Upper lobe of right lung (tissue), 1 donor: ENCODE measurements around the gene RUNDC1. TPM values are rescaled to one million over a fixed set of nuclear protein-coding genes. Genes with fewer than 3 reads are reported as not detected.
"Not testable (repeated sequence)": the region's sequence is repeated elsewhere in the genome, so short reads cannot be mapped to it uniquely, and the experiment has no call there.

Experiments
- ATAC-seq: fragments of 200-7000 bp; cut with Tn5 transposase; one replicate; pipeline ENCODE4 v1.9.1; 2020; ENCODE audit warnings: mild to moderate bottlenecking, moderate library complexity
- DNase-seq: peaks from one replicate; pipeline ENCODE4 v3.0.0-alpha.2; 2020
- H3K27ac ChIP-seq: fragments of 200-600 bp; one replicate; pipeline ENCODE4 v1.8.0; 2022
- H3K27me3 ChIP-seq: fragments of 200-600 bp; one replicate; pipeline ENCODE4 v1.8.0; 2022; ENCODE audit warnings: mild to moderate bottlenecking
- H3K36me3 ChIP-seq: fragments of 200-600 bp; one replicate; pipeline ENCODE4 v1.8.0; 2022
- H3K4me1 ChIP-seq: fragments of 200-600 bp; one replicate; pipeline ENCODE4 v1.8.0; 2022
- H3K4me3 ChIP-seq: fragments of 200-600 bp; one replicate; pipeline ENCODE4 v1.8.0; 2022; ENCODE audit warnings: mild to moderate bottlenecking
- H3K9me3 ChIP-seq: fragments of 200-600 bp; one replicate; pipeline ENCODE4 v1.8.0; 2022
- CTCF ChIP-seq: fragments of 200-600 bp; IDR thresholded peaks from one replicate; pipeline ENCODE4 v1.8.0; 2022; ENCODE audit warnings: antibody characterized with exemption
- intact Hi-C: fragments of 100-400 bp; cut with DNase I; formaldehyde crosslinking; loops from one replicate; pipeline ENCODE4 v1.11.0; 2022
- total RNA-seq: library from RNA; stranded (reverse); fragmentation: NEBNext Ultra II Directional; extraction: Animal tissue kit (Norgen Biotek cat#: 25700); gene quantifications from one replicate; pipeline ENCODE4 v1.2.1, GENCODE V29; 2021
- donor health status: DM: no; HTN: yes; CAD: no; lungs with severe emphysema.

The RUNDC1 gene
- total RNA-seq, 1 donor from 2014 or later: 14.4 TPM

DNA sequence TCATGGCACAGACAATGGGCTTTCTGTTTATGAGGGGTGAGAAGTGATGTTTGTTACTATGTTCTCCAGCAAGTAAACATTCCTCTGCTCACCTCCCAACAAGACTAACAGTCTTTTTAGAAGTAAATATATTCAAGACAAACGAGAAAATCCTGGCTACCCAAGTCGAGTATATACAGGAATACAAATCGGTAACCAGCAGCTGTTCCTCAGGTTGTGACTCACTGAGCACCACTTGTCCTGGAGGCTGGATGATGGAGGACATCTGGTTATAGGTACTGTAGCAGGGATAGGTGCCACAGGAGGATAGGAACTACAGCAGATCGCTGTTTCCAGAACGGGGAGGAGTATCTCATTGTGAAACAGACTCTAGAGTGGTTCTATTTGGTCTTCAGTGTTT lies 12.5 kb downstream of the RUNDC1 start:
- no peak overlapping the region for H3K4me3 ChIP-seq
- no peaks in the 10 kb centered on the region for H3K27me3 ChIP-seq
- no peak for DNase-seq
- no peaks in the 10 kb centered on the region for H3K9me3 ChIP-seq
- no peak for TF ChIP-seq CTCF
- peaks cover 6% of the 10 kb centered on the region for H3K4me1 ChIP-seq
- no peak overlapping the region for H3K27ac ChIP-seq
- H3K36me3 ChIP-seq: peaks cover 57% of the 10 kb centered on the region
- ATAC-seq: no peak
- intact Hi-C loops: no loop called here

DNA sequence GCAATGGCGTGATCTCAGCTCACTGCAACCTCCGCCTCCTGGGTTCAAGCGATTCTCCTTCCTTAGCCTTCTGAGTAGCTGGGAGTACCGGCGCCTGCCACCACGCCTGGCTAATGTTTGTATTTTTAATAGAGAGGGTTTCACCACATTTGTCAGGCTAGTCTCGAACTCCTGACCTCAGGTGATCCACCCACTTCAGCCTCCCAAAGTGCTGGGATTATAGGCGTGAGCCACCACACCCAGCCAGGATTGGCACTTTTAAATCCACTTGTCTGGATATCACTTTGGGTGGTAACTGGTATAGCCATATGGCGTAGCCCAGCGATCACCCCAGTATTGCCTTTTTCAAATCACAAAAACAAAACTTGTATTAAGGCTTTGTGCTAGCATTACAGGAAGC lies 13.5 kb downstream of the RUNDC1 start:
- peaks cover 47% of the 10 kb centered on the region for H3K36me3 ChIP-seq
- ATAC-seq: not testable (repeated sequence)

DNA sequence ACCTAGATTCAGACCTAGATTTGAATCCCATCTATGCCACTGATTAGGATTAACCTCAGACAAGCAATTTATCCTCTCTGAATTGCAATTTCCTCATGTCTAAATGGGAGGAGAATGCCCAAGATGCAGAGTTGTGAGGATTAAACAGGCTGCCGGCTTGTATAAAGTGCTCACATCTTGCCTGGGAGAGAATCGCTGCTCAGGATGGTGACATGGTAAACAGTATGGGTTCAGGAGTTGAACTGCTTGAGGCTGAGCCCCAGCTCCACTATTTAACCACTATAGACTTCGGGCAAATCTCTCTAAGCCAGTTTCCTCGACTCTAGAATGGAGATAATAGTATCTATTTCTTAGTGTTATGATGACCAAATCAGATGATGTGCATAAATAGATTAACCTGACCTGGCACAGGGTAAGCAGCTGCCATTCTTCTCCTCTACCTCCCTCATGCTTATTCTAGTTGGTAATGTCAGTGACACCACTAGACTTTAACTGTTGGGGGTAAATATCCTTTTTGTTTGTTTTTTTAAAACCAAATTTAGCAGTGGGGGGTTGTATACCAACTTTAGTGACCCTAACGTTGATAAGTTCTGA lies 17.1 kb downstream of the RUNDC1 start:
- Histone ChIP-seq H3K27ac (peak overlapping the region; percentile 72), H3K9me3 (no peaks in the 10 kb centered on the region), H3K4me3 (peak overlapping the region; percentile 91), H3K36me3 (peaks cover 40% of the 10 kb centered on the region), H3K4me1 (peaks cover 31% of the 10 kb centered on the region), H3K27me3 (no peaks in the 10 kb centered on the region)
- TF ChIP-seq CTCF: no peak
- ATAC-seq (no peak), DNase-seq (no peak)
- intact Hi-C loops: no loop called here

More for the DNA sequence above, 13.5 kb downstream of the RUNDC1 start:
- H3K4me1 ChIP-seq, H3K27me3 ChIP-seq, H3K4me3 ChIP-seq, H3K9me3 ChIP-seq, H3K27ac ChIP-seq, DNase-seq, intact Hi-C loops: not testable (repeated sequence)

DNA sequence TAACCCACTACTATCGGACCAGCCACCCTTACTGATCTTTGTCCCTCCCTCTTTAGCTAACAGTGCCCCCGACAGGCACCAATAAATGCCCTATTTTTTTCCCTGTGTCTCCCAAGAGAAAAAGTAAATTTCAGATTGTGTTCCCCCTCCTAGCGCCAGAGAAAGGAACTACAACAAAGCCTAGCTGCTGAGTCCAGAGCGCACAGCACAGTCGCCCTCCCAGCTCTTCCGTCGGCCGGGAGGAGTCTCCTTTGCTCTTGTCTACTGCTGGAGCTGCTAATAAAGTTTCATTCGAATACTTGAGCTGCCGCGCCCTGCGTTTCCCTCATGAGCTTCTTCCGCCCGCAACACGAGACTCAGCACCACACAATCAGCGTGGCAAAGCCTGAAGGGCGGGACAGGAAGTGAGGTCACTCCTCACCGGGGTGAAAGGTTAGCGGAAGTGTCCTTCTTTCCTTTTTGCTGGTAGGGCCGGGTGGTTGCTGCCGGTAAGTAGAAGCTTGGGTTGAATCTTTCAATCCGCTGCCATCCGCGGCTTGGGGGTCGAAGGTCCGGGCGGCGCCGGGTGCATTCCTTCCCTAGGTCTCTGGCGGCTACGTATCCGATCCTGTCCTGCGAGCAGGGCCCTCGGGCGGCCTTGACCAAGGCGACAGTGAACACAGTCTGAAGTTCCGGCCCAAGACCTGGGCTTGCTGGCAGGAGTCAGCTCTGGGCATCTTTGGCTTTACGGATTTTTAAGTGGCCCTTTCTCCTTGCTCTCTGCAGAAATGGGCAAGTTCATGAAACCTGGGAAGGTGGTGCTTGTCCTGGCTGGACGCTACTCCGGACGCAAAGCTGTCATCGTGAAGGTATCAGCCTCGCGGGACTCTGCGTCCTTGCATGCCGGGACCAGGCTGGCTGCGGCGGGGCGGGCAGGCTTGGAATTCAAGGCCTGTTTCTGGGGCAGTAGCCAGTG lies 17.9 kb downstream of the RUNDC1 start, which contains the start of gene RPL27:
TSS of gene RPL27 (plus strand) at position 436 of the 955 bp plus-strand sequence. CDS start at position 768, 332 bp downstream.
- intact Hi-C loops: no loop called here
- peak; percentile 93 for TF ChIP-seq CTCF
- peaks cover 31% of the 10 kb centered on the region for H3K4me1 ChIP-seq

GRCh38 chr17:42999003-42999525 lies 18.7 kb downstream of the RUNDC1 start:
- H3K27me3 ChIP-seq: no peaks in the 10 kb centered on the region
- no peak for ATAC-seq
- H3K4me1 ChIP-seq: peaks cover 31% of the 10 kb centered on the region
- H3K27ac ChIP-seq: peak overlapping the region; percentile 96
- TF ChIP-seq CTCF: no peak
- H3K4me3 ChIP-seq: peak overlapping the region; percentile 91
- DNase-seq: no peak
- H3K9me3 ChIP-seq: no peaks in the 10 kb centered on the region
- intact Hi-C loops: no loop called here
- peaks cover 43% of the 10 kb centered on the region for H3K36me3 ChIP-seq

More for the DNA sequence above, 17.9 kb downstream of the RUNDC1 start, which contains the start of gene RPL27:
- Histone ChIP-seq H3K27ac (peak within 1 kb of the TSS; percentile 96), H3K36me3 (peaks cover 40% of the 10 kb centered on the region), H3K4me3 (peak within 1 kb of the TSS; percentile 91), H3K27me3 (no peaks in the 10 kb centered on the region), H3K9me3 (no peaks in the 10 kb centered on the region)
- ATAC-seq: peak; percentile 98
- peak; percentile 97 for DNase-seq

DNA sequence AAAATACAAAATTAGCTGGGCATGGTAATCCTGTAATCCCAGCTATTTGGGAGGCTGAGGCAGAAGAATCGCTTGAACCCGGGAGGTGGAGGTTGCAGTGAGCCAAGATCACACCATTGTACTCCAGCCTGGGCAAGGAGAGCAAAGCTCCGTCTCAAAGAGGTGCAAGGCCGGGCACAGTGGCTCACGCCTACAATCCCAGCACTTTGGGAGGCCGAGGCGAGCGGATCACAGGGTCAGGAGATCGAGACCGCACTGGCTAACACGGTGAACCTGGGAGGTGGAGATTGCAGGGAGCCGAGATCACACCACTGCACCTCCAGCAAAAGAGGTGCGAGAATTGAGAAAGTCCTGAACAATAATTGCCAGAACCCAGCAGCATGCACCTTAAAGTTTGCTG lies 20.5 kb downstream of the RUNDC1 start:
- intact Hi-C loops, H3K27me3 ChIP-seq, H3K4me3 ChIP-seq, DNase-seq, ATAC-seq, H3K27ac ChIP-seq, H3K9me3 ChIP-seq: not testable (repeated sequence)
- H3K4me1 ChIP-seq: peaks cover 31% of the 10 kb centered on the region
- peaks cover 53% of the 10 kb centered on the region for H3K36me3 ChIP-seq
